Stimulated activated CD4-positive, alpha-beta T cell treated with anti-CD3 and anti-CD28 coated beads, Interleukin-2, amount 100 ng/mL, for 24 hours (primary cell): Measurements from ENCODE around the gene ISCA2.
"Not testable (repeated sequence)": the region's sequence is repeated elsewhere in the genome, so short reads cannot be mapped to it uniquely, and the experiment has no call there.

ENCODE experiments used
- DNase-seq, 2 donors: peaks; one replicate each; pipeline ENCODE4 v3.0.0-alpha.2; 2020

The ISCA2 gene

GRCh38 chr14:74531006-74531405 lies 37.4 kb downstream of the ISCA2 start:
- no peak for DNase-seq

GRCh38 chr14:74531467-74531866 lies 37.9 kb downstream of the ISCA2 start:
- no peak for DNase-seq

- DNase-seq: no peak
Measured at GRCh38 chr14:74532246-74532645, 38.7 kb downstream of the ISCA2 start.

GRCh38 chr14:74533576-74533975 lies 40.0 kb downstream of the ISCA2 start:
- DNase-seq: no peak

GRCh38 chr14:74535756-74536325 lies 42.3 kb downstream of the ISCA2 start:
- no peak for DNase-seq

- DNase-seq: not testable (repeated sequence)
Measured at GRCh38 chr14:74536336-74536735, 42.8 kb downstream of the ISCA2 start.

- DNase-seq: no peak
Measured at GRCh38 chr14:74538411-74539391, 45.1 kb downstream of the ISCA2 start.

GRCh38 chr14:74539503-74539902 lies 45.9 kb downstream of the ISCA2 start:
- no peak for DNase-seq

- DNase-seq: no peak
Measured at GRCh38 chr14:74541225-74541624, 47.7 kb downstream of the ISCA2 start.

- no peak for DNase-seq
Measured at GRCh38 chr14:74542056-74542685, 48.6 kb downstream of the ISCA2 start.

GRCh38 chr14:74543771-74544438 lies 50.3 kb downstream of the ISCA2 start:
- DNase-seq: no peak

- no peak for DNase-seq
Measured at GRCh38 chr14:74545386-74545785, 51.8 kb downstream of the ISCA2 start.

- no peak for DNase-seq
Measured at GRCh38 chr14:74546416-74546815, 52.9 kb downstream of the ISCA2 start.
